SK-N-SH (cell line): ENCODE data around the gene TCEA3. TPM values are rescaled to one million over a fixed set of nuclear protein-coding genes. Genes with fewer than 3 reads are reported as not detected.

Experiments
- CTCF ChIA-PET: fragments of 300-600, 350-600 bp; formaldehyde crosslinking; extraction: SDS; loops from one replicate; lab custom pipeline; 2021; lab: Yijun Ruan, JAX
- POLR2A ChIA-PET: fragments of 350-600 bp; sonication (Branson Sonifier 250); formaldehyde crosslinking; extraction: SDS; loops from one replicate; lab custom pipeline; 2020; ENCODE audit warnings: antibody characterized with exemption, inconsistent platforms; lab: Yijun Ruan, JAX
- DNase-seq: peaks from one replicate; pipeline ENCODE4 v3.0.0; 2012
- H2AFZ ChIP-seq: fragments of 200-600 bp; sonication (generic); 2 replicates; pipeline ENCODE4 v1.8.1; 2016; ENCODE audit warnings: antibody characterized with exemption, mild to moderate bottlenecking, low read depth
- H3F3A ChIP-seq: fragments of 200-600 bp; sonication (generic); replicated peaks from 2 replicates; pipeline ENCODE3; 2016; ENCODE audit warnings: antibody characterized with exemption, mild to moderate bottlenecking; ENCODE audit not compliant: insufficient read depth
- H3K27ac ChIP-seq, 2 experiments: fragments of 200-500 bp in 1 of 2; fragments of 200-600 bp in 1 of 2; sonication (Bioruptor generic) in 1 of 2; sonication (generic), shearing (Covaris generic) in 1 of 2; 2 replicates each; pipeline versions ENCODE4 v1.5.1 to v1.6.1; 2014 to 2016; ENCODE audit warnings: low read depth in 2 of 2, inconsistent platforms in 1 of 2, low read length in 1 of 2, mild to moderate bottlenecking in 1 of 2, mixed read lengths in 1 of 2
- H3K27me3 ChIP-seq: fragments of 200-600 bp; sonication (generic), shearing (Covaris generic); 2 replicates; pipeline ENCODE4 v1.6.1; 2016; ENCODE audit warnings: mixed run types; ENCODE audit not compliant: insufficient read depth
- H3K36me3 ChIP-seq, 2 experiments: fragments of 200-500 bp in 1 of 2; fragments of 200-600 bp in 1 of 2; sonication (Bioruptor generic) in 1 of 2; sonication (generic) in 1 of 2; replicated peaks in 1 of 2; 2 replicates each; pipeline versions ENCODE3 to v1.5.1; 2014 to 2016; ENCODE audit warnings: low read length in 1 of 2, mild to moderate bottlenecking in 1 of 2; ENCODE audit not compliant: insufficient read depth in 2 of 2, control insufficient read depth in 1 of 2
- H3K4me1 ChIP-seq, 2 experiments: fragments of 200-500 bp in 1 of 2; fragments of 200-600 bp in 1 of 2; sonication (Bioruptor generic) in 1 of 2; sonication (generic), shearing (Covaris generic) in 1 of 2; 2 replicates each; pipeline versions ENCODE4 v1.5.1 to v1.6.1; 2014 to 2016; ENCODE audit warnings: low read depth in 1 of 2, low read length in 1 of 2, mixed run types in 1 of 2; ENCODE audit not compliant: insufficient read depth in 2 of 2, control insufficient read depth in 1 of 2
- H3K4me2 ChIP-seq: fragments of 200-600 bp; sonication (generic), shearing (Covaris generic); 2 replicates; pipeline ENCODE4 v1.6.1; 2017; ENCODE audit warnings: mixed run types
- H3K4me3 ChIP-seq, 2 experiments: fragments of 200-500 bp in 1 of 2; fragments of 200-600 bp in 1 of 2; sonication (Bioruptor generic) in 1 of 2; sonication (generic), shearing (Covaris generic) in 1 of 2; 2 replicates each; pipeline versions ENCODE4 v1.5.1 to v1.8.1; 2014 to 2016; ENCODE audit warnings: low read depth in 2 of 2, inconsistent platforms in 1 of 2, low read length in 1 of 2, mild to moderate bottlenecking in 1 of 2, mixed read lengths in 1 of 2, moderate library complexity in 1 of 2
- H3K79me2 ChIP-seq: fragments of 200-600 bp; sonication (generic); 2 replicates; pipeline ENCODE4 v1.8.1; 2017; ENCODE audit warnings: mild to moderate bottlenecking; ENCODE audit not compliant: insufficient read depth
- H3K9ac ChIP-seq: fragments of 200-600 bp; sonication (generic); 2 replicates; pipeline ENCODE4 v1.6.1; 2017; ENCODE audit warnings: mixed run types
- H3K9me2 ChIP-seq: fragments of 200-600 bp; sonication (generic); 2 replicates; pipeline ENCODE4 v1.6.1; 2017; ENCODE audit warnings: mixed run types
- H3K9me3 ChIP-seq: fragments of 200-600 bp; sonication (generic); 2 replicates; pipeline ENCODE4 v1.6.1; 2017; ENCODE audit warnings: mixed run types, mild to moderate bottlenecking, moderate library complexity
- H4K20me1 ChIP-seq: fragments of 200-600 bp; sonication (generic); 2 replicates; pipeline ENCODE4 v1.6.1; 2017; ENCODE audit warnings: mild to moderate bottlenecking, mixed run types; ENCODE audit not compliant: insufficient read depth
- CTCF ChIP-seq: fragments of 200-600 bp; sonication (generic); IDR thresholded peaks from 2 replicates; pipeline ENCODE4 v1.6.1; 2017; ENCODE audit warnings: antibody characterized with exemption, mild to moderate bottlenecking, moderate library complexity
- EP300 ChIP-seq, 2 experiments: IDR thresholded peaks; 2 replicates each; pipeline versions ENCODE4 v1.4.0 to v1.6.1; 2012; ENCODE audit warnings: borderline replicate concordance in 1 of 2, low read depth in 1 of 2, low read length in 1 of 2
- EZH2phosphoT487 ChIP-seq: fragments of 200-600 bp; sonication (generic); IDR thresholded peaks from 2 replicates; pipeline ENCODE4 v1.6.1; 2017; ENCODE audit warnings: low read depth, mixed run types, mild to moderate bottlenecking, antibody characterized with exemption, moderate library complexity, borderline replicate concordance
- FOXM1 ChIP-seq: IDR thresholded peaks from 2 replicates; pipeline ENCODE4 v1.4.0; 2012; ENCODE audit warnings: low read depth, mild to moderate bottlenecking
- GABPA ChIP-seq: IDR thresholded peaks from 2 replicates; pipeline ENCODE4 v1.4.0; 2012; ENCODE audit warnings: low read depth, mild to moderate bottlenecking
- JUND ChIP-seq: IDR thresholded peaks from 2 replicates; pipeline ENCODE4 v1.4.0; 2012
- MEF2A ChIP-seq: IDR thresholded peaks from 2 replicates; pipeline ENCODE4 v1.4.0; 2012; ENCODE audit warnings: low read depth, borderline replicate concordance
- MXI1 ChIP-seq: IDR thresholded peaks from 2 replicates; pipeline ENCODE4 v1.6.1; 2012; ENCODE audit warnings: mild to moderate bottlenecking, low read depth, low read length, improper control_type of control experiment
- NFIC ChIP-seq: IDR thresholded peaks from 2 replicates; pipeline ENCODE4 v1.4.0; 2012; ENCODE audit warnings: borderline replicate concordance
- NRF1 ChIP-seq: IDR thresholded peaks from 2 replicates; pipeline ENCODE4 v1.6.1; 2012; ENCODE audit warnings: low read depth, mild to moderate bottlenecking, low read length
- PBX3 ChIP-seq: IDR thresholded peaks from 2 replicates; pipeline ENCODE4; 2012
- REST ChIP-seq: IDR thresholded peaks from 2 replicates; pipeline ENCODE4 v1.6.1; 2012; ENCODE audit warnings: mild to moderate bottlenecking, low read depth, low read length, moderate library complexity
- RFX5 ChIP-seq: IDR thresholded peaks from 2 replicates; pipeline ENCODE4 v1.6.1; 2012; ENCODE audit warnings: mild to moderate bottlenecking, improper control_type of control experiment, low read length
- RXRA ChIP-seq: IDR thresholded peaks from 2 replicates; pipeline ENCODE4 v1.4.0; 2012; ENCODE audit warnings: low read depth, mild to moderate bottlenecking, borderline replicate concordance
- TAF1 ChIP-seq: IDR thresholded peaks from 2 replicates; pipeline ENCODE4 v1.6.1; 2012; ENCODE audit warnings: low read depth, mild to moderate bottlenecking, low read length, moderate library complexity, borderline replicate concordance
- YY1 ChIP-seq: IDR thresholded peaks from 2 replicates; pipeline ENCODE4 v1.4.0; 2012; ENCODE audit warnings: low read depth, mild to moderate bottlenecking
- ZBTB33 ChIP-seq: IDR thresholded peaks from 2 replicates; pipeline ENCODE4 v1.4.0; 2012; ENCODE audit warnings: low read depth, borderline replicate concordance
- WGBS: methylation state at CpG from one replicate; pipeline ENCODE4 v1.1.6; 2017; ENCODE audit warnings: low lambda C conversion rate; 5-methylcytosine and 5-hydroxymethylcytosine counted together
- polyA plus RNA-seq, 3 experiments: library from polyadenylated mRNA; depleted of rRNA; stranded (reverse); fragments of >200 nt; gene quantifications; 2 replicates each; pipeline ENCODE4 v1.2.3, GENCODE V29; 2012

The TCEA3 gene
- polyA plus RNA-seq (2012; rRNA removed): 1.1 and 1.2 TPM in 2 replicates
- 0.68 and 0.90 TPM in 2 replicates for polyA plus RNA-seq (2012; cell fraction: cytosol; rRNA removed)
- 3.9 and 4.7 TPM in 2 replicates for polyA plus RNA-seq (2012; cell fraction: nucleus; rRNA removed)

- Histone ChIP-seq H3K4me3 (no peak within 1 kb of the TSS), H3K9me2 (no peaks in the 10 kb centered on the region), H3K9me3 (no peaks in the 10 kb centered on the region), H3K4me2 (no peak within 1 kb of the TSS), H3K79me2 (no peaks in the 10 kb centered on the region), H2AFZ (no peak within 1 kb of the TSS), H3K36me3 (peaks cover 0 to 11% of the 10 kb centered on the region in 2 experiments), H4K20me1 (no peaks in the 10 kb centered on the region), H3K27ac (no peak within 1 kb of the TSS), H3K9ac (no peak within 1 kb of the TSS), H3K27me3 (no peaks in the 10 kb centered on the region), H3F3A (no peaks in the 10 kb centered on the region), H3K4me1 (peaks cover 0 to 18% of the 10 kb centered on the region in 2 experiments; a peak in 1 of 4 replicates)
- POLR2A ChIA-PET: interaction anchor here (0.6 kb wide), 1 partner anchor 69 kb away, joined by 3 read pairs; no protein-coding TSS in a partner anchor
- CTCF ChIA-PET: no interaction called here
- TF ChIP-seq ZBTB33: no peak
- no peak for TF ChIP-seq YY1
- TF ChIP-seq TAF1: no peak
- TF ChIP-seq REST: no peak
- TF ChIP-seq NFIC: no peak
- no peak for TF ChIP-seq NRF1
- TF ChIP-seq GABPA: no peak
- no peak for TF ChIP-seq JUND
- no peak for TF ChIP-seq PBX3
- no peak for TF ChIP-seq MXI1
- TF ChIP-seq MEF2A: no peak
- no peak for TF ChIP-seq RXRA
- no peak for TF ChIP-seq CTCF
- no peak for TF ChIP-seq EZH2phosphoT487
- TF ChIP-seq RFX5: no peak
- TF ChIP-seq EP300 (IDR thresholded peaks at IDR 0.05; ENCODE audit: borderline replicate concordance in 1 of 2, low read depth in 1 of 2, low read length in 1 of 2): no peak
- TF ChIP-seq FOXM1: no peak
- DNase-seq: peak; percentile 41
- WGBS: 90% methylated on average over 46 of the region's 84 CpGs
Observed at GRCh38 chr1:23424293-23425192, at the start of gene TCEA3. Gene TCEA3, minus strand, starts transcription at chr1:23424748. Its CDS starts 115 bp downstream, at chr1:23424633.
